Measurements from ENCODE around the gene ACAD10. TPM values are rescaled to one million over a fixed set of nuclear protein-coding genes. Genes with fewer than 3 reads are reported as not detected.

ACAD10 gene
- total RNA-seq, 1 donor from 2014 or later: 16.9 TPM

DNA sequence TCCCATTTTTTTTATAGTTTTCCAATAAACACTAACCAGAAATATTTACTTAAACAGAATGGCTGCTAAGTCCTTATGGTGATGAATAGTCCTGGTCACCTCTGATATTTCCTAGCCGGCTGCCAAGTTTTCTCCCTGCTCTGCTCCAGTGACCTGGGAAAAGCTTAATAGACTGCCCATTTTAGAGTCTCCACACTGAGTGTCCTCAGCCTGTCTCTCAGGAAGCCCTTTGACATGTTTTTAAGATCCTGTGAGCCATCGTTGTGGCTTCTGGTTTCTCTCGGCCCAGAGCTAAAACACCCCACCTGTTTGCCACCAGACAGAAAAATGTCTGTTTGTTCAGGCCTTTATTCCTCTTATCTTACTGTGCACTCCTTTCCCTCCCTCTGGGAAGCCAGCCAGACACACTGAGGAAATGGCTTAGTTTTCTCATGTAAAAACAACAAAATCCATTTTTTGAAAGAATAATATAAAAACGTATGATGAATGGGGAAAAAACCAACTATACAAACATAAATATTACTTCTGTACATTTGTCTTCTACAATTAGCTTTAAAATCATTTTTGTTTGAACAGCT is 55.5 kb downstream of the ACAD10 start:
- Histone ChIP-seq H3K4me2 (ENCODE audit: low read length) (peak overlapping the region; percentile 16), H4K20me1 (ENCODE audit: insufficient read depth, low read length) (no peaks in the 10 kb centered on the region)

DNA sequence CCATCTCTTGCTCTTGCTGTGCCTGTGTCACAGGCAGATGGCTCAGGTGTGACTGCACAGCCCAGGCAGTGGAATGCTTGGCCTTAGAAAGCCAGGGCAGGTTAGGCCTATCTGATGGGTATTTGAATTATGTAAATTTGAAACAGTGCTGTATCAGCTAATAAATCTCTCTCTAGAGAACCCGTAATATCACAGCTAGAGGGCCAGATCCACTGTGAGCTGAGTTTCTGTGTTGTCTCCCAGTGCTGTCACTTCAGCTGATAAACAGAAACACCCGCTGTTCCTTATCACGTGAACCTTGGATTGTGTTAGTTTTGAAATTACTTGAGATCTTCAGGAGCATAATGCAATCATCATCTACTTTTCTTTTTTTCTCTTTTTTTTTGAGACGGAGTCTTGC is 59.4 kb downstream of the ACAD10 start:
- Histone ChIP-seq H3K4me3 (ENCODE audit: insufficient read depth, low read depth, low read length) (no peak overlapping the region), H3K4me2 (ENCODE audit: low read length) (no peak overlapping the region), H3K4me1 (ENCODE audit: insufficient read depth, low read length) (peaks cover 8% of the 10 kb centered on the region), H3K9me3 (ENCODE audit: insufficient read depth, low read depth, low read length) (no peaks in the 10 kb centered on the region), H3K27me3 (ENCODE audit: insufficient read depth, low read length) (no peaks in the 10 kb centered on the region), H3K27ac (ENCODE audit: low read depth, low read length) (no peak overlapping the region), H3K36me3 (ENCODE audit: insufficient read depth, low read length) (peaks cover 5% of the 10 kb centered on the region), H4K20me1 (ENCODE audit: insufficient read depth, low read length) (no peaks in the 10 kb centered on the region), H2AFZ (ENCODE audit: low read depth, low read length) (no peak overlapping the region), H3K9ac (ENCODE audit: low read length) (no peak overlapping the region), H3K79me2 (ENCODE audit: insufficient read depth, low read length) (no peaks in the 10 kb centered on the region)
- TF ChIP-seq EZH2 (IDR thresholded peaks at IDR 0.05; ENCODE audit: insufficient read depth, low read length): no peak
- TF ChIP-seq, protein P1, sequence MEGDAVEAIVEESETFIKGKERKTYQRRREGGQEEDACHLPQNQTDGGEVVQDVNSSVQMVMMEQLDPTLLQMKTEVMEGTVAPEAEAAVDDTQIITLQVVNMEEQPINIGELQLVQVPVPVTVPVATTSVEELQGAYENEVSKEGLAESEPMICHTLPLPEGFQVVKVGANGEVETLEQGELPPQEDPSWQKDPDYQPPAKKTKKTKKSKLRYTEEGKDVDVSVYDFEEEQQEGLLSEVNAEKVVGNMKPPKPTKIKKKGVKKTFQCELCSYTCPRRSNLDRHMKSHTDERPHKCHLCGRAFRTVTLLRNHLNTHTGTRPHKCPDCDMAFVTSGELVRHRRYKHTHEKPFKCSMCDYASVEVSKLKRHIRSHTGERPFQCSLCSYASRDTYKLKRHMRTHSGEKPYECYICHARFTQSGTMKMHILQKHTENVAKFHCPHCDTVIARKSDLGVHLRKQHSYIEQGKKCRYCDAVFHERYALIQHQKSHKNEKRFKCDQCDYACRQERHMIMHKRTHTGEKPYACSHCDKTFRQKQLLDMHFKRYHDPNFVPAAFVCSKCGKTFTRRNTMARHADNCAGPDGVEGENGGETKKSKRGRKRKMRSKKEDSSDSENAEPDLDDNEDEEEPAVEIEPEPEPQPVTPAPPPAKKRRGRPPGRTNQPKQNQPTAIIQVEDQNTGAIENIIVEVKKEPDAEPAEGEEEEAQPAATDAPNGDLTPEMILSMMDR (IDR thresholded peaks at IDR 0.05; ENCODE audit: insufficient read depth, low read depth, low read length): no peak
- Mint-ChIP-seq H3K4me3 (ENCODE audit: unreplicated experiment) (no peak overlapping the region), H3K27ac (ENCODE audit: unreplicated experiment) (no peak overlapping the region), H3K4me1 (ENCODE audit: low read depth, unreplicated experiment) (peaks cover 11% of the 10 kb centered on the region), H3K9me3 (ENCODE audit: unreplicated experiment) (no peaks in the 10 kb centered on the region), H3K36me3 (ENCODE audit: low read depth, unreplicated experiment) (peaks cover 15% of the 10 kb centered on the region), H3K27me3 (ENCODE audit: low read depth, unreplicated experiment) (no peaks in the 10 kb centered on the region)
- DNase-seq (ENCODE audit: low read depth): no peak
- FAIRE-seq: no peak

More for the DNA sequence above, 55.5 kb downstream of the ACAD10 start:
- H3K4me1 Mint-ChIP-seq (ENCODE audit: low read depth, unreplicated experiment): peaks cover 11% of the 10 kb centered on the region
- H3K9me3 Mint-ChIP-seq (ENCODE audit: unreplicated experiment): no peaks in the 10 kb centered on the region
- Histone ChIP-seq H3K4me1 (ENCODE audit: insufficient read depth, low read length) (peaks cover 8% of the 10 kb centered on the region), H3K9ac (ENCODE audit: low read length) (no peak overlapping the region), H3K27ac (ENCODE audit: low read depth, low read length) (no peak overlapping the region), H3K27me3 (ENCODE audit: insufficient read depth, low read length) (no peaks in the 10 kb centered on the region), H2AFZ (ENCODE audit: low read depth, low read length) (no peak overlapping the region), H3K4me3 (ENCODE audit: insufficient read depth, low read depth, low read length) (no peak overlapping the region), H3K36me3 (ENCODE audit: insufficient read depth, low read length) (peaks cover 5% of the 10 kb centered on the region), H3K79me2 (ENCODE audit: insufficient read depth, low read length) (no peaks in the 10 kb centered on the region), H3K9me3 (ENCODE audit: insufficient read depth, low read depth, low read length) (no peaks in the 10 kb centered on the region)
- peak overlapping the region; percentile 3 for H3K4me3 Mint-ChIP-seq (ENCODE audit: unreplicated experiment)
- DNase-seq (ENCODE audit: low read depth) (peak; percentile 42), FAIRE-seq (no peak)
- H3K27me3 Mint-ChIP-seq (ENCODE audit: low read depth, unreplicated experiment): no peaks in the 10 kb centered on the region
- TF ChIP-seq, protein P1 (IDR thresholded peaks at IDR 0.05; ENCODE audit: insufficient read depth, low read depth, low read length): no peak
- TF ChIP-seq EZH2 (IDR thresholded peaks at IDR 0.05; ENCODE audit: insufficient read depth, low read length): no peak
- H3K27ac Mint-ChIP-seq (ENCODE audit: unreplicated experiment): peak overlapping the region; percentile 44
- H3K36me3 Mint-ChIP-seq (ENCODE audit: low read depth, unreplicated experiment): peaks cover 21% of the 10 kb centered on the region

DNA sequence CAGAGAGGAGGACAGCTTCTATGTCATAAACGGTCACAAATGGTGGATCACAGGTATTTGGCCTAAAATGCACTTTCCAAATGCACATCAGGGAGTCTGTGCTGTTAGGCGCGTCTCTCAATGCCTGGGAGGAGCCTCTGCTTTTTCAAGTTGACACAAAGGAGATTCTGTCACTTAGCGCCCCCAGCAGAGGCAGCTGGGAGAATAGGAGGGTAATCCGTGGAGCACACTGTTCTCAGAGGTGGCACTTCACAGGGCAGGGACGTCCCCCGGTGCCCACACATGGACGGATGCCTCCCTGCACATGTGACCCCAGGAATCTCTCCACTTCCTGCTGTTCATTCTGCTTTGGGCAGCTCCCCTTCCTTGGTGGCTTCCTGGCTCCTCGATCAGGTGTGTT is 61.5 kb downstream of the ACAD10 start:
- FAIRE-seq (no peak), DNase-seq (ENCODE audit: low read depth) (no peak)
- Histone ChIP-seq H3K79me2 (ENCODE audit: insufficient read depth, low read length) (no peaks in the 10 kb centered on the region), H3K9me3 (ENCODE audit: insufficient read depth, low read depth, low read length) (no peaks in the 10 kb centered on the region), H3K9ac (ENCODE audit: low read length) (no peak overlapping the region), H2AFZ (ENCODE audit: low read depth, low read length) (no peak overlapping the region), H3K4me3 (ENCODE audit: insufficient read depth, low read depth, low read length) (no peak overlapping the region), H4K20me1 (ENCODE audit: insufficient read depth, low read length) (no peaks in the 10 kb centered on the region), H3K36me3 (ENCODE audit: insufficient read depth, low read length) (peaks cover 5% of the 10 kb centered on the region), H3K4me1 (ENCODE audit: insufficient read depth, low read length) (no peaks in the 10 kb centered on the region), H3K4me2 (ENCODE audit: low read length) (no peak overlapping the region), H3K27me3 (ENCODE audit: insufficient read depth, low read length) (no peaks in the 10 kb centered on the region), H3K27ac (ENCODE audit: low read depth, low read length) (no peak overlapping the region)
- no peak overlapping the region for H3K27ac Mint-ChIP-seq (ENCODE audit: unreplicated experiment)
- no peak overlapping the region for H3K4me3 Mint-ChIP-seq (ENCODE audit: unreplicated experiment)
- TF ChIP-seq, protein P1 (IDR thresholded peaks at IDR 0.05; ENCODE audit: insufficient read depth, low read depth, low read length): no peak
- no peak for TF ChIP-seq EZH2 (IDR thresholded peaks at IDR 0.05; ENCODE audit: insufficient read depth, low read length)
- no peaks in the 10 kb centered on the region for H3K9me3 Mint-ChIP-seq (ENCODE audit: unreplicated experiment)
- H3K36me3 Mint-ChIP-seq (ENCODE audit: low read depth, unreplicated experiment): peaks cover 15% of the 10 kb centered on the region
- no peaks in the 10 kb centered on the region for H3K4me1 Mint-ChIP-seq (ENCODE audit: low read depth, unreplicated experiment)
- H3K27me3 Mint-ChIP-seq (ENCODE audit: low read depth, unreplicated experiment): no peaks in the 10 kb centered on the region
